CMK (cell line): ENCODE data around the gene USF3.
"Not testable (repeated sequence)": the region's sequence is repeated elsewhere in the genome, so short reads cannot be mapped to it uniquely, and the experiment has no call there.

Source experiments
- DNase-seq: peaks from one replicate; pipeline ENCODE4 v3.0.0-alpha.2; 2010; ENCODE audit warnings: low read depth

USF3 gene

GRCh38 chr3:113654851-113655250, 41.6 kb downstream of the USF3 start:
- no peak for DNase-seq

DNA sequence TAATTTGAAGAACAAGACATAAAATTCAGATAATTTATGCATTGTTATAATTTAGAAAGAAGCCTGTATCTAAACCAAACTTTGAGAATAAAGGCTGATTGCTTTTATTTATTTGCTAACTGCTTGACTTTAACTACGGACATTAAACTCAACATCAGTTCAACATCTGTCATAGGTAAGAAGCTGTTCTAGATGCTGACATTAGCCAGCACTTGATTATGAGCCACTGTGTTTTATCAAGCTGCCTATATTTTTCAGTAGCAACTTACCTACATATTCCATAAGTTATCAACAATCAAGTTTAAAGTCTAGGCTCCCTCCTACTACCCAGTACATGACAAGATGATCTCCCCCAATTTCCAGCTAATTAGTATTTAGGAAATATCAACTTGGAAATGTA, 42.1 kb downstream of the USF3 start:
- DNase-seq: no peak

DNA sequence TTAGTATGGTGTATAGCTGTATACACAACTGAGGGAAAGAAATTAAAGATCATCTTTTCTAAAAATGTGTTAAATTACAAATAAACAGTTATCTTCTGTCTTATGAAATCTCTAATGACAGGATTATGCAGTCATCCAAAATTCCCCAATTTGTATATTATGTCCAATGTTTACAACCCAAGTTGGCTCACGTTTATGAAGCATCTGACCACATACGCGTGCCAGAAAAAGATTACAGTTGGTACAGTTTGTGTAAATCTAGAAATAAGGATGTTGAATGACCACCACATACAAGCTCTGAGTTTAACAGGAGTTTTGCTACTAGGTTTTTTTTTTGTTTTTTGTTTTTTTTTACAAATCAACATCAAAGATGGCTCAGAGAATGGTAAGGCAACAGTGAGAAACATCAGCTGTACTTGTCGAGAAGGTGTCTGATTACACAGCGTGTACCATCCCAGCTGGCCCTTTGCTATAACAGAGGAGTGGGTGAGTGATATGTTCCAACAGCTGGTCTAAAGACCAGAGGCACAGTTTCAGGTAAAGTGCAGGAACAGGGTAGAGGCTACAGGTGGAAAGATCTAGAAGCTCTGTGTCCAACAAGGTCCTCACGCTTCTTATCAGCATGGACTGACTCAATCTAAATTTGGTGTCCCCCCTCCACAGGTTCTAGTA, 47.1 kb downstream of the USF3 start:
- no peak for DNase-seq

GRCh38 chr3:113648524-113648923, 47.9 kb downstream of the USF3 start:
- no peak for DNase-seq

DNA sequence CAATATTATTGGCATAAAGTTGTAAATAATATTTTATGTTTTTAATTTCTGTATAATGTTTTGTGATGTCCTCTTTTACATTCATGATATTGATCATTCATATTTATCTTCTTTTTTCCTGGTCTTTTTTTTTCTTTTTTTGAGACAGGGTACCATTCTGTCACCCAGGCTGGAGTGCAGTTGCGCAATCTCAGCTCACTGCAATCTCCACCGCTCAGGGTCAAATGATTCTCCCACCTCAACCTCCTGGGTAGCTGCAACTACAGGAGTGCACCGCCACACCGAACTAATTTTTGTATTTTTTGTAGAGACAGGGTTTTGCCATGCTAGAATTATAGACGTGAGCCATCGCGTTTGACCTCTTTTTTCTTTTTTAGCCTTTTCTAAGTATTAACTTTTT, 52.9 kb downstream of the USF3 start:
- DNase-seq: no peak

- DNase-seq: no peak
These were observed 57.5 kb downstream of the USF3 start for GRCh38 chr3:113638910-113639309.

DNA sequence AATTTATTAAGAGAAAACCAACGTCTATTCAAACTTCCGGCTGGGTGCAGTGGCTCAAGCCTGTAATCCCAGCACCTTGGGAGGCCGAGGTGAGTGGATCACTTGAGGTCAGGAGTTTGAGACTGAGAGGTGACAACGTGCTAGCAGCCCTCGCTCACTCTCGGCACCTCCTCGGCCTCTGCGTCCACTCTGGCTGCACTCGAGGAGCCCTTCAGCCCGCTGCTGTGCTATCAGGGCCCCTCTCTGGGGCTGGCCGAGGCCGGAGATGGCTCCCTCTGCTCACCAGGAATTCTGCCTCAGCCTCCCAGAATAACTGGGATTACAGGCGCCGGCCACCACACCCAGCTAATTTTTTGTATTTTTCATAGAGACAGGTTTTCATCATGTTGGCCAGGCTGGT, 58.7 kb downstream of the USF3 start:
- DNase-seq: no peak

- not testable (repeated sequence) for DNase-seq
These were observed 60.4 kb downstream of the USF3 start for GRCh38 chr3:113636034-113636433.

GRCh38 chr3:113634782-113635474, 61.5 kb downstream of the USF3 start:
- DNase-seq: no peak

GRCh38 chr3:113631573-113631972, 64.9 kb downstream of the USF3 start:
- no peak for DNase-seq

DNA sequence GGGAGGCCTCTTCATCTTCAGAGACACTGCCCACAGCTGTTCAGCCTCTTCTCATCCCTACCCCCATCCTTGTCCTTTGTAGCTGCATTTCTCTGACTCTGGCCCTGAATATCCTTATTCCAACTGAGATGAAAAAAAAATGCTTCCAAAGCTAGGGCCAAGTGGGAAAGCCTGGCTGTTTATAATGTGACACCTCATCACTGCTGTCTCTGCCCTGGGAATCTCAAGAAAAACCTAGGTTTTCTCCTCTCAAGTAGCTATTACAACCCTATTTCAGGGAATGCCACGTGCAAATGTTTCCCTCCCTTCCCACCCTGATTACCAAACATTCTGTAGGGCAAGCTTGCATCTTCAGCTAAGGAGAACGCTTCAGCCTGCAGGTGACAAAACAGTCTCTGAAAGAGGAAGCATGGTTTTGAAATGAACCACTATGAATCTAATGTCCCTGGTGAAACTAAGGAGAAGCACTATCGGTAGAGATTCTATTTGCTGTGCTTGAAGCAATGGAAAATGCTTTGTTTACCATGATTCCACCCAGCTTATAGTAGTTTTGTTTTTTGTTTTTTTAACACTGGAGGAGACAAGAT, 65.4 kb downstream of the USF3 start:
- DNase-seq: no peak

GRCh38 chr3:113629584-113630421, 66.6 kb downstream of the USF3 start:
- no peak for DNase-seq

GRCh38 chr3:113628788-113629187, 67.7 kb downstream of the USF3 start:
- DNase-seq: no peak

DNA sequence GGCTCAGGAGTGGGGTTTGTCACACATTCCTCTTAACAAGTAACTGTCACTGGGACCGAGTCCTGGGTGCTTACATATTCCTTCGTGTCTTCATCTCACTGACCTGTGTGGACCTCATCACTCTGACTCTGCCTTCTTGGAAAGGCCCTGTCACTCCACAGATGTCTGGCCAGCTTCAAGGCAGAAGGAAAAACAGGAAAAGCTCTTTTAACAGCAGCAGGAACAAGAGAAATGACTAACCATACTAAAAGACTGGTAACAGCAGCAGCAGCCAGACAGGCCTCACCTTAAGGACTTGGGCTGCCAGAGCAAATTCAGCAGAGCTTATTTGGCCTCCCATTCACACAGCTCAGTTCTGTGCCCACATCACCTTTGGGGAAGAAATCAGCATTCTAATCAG, 68.1 kb downstream of the USF3 start:
- DNase-seq: no peak

GRCh38 chr3:113626503-113627371, 69.7 kb downstream of the USF3 start:
- DNase-seq: peak; percentile 21

- no peak for DNase-seq
These were observed 70.6 kb downstream of the USF3 start for GRCh38 chr3:113625834-113626233.

GRCh38 chr3:113623811-113624210, 72.6 kb downstream of the USF3 start:
- DNase-seq: no peak

- DNase-seq: no peak
These were observed 73.1 kb downstream of the USF3 start for GRCh38 chr3:113623324-113623723.

- no peak for DNase-seq
These were observed 76.4 kb downstream of the USF3 start for GRCh38 chr3:113620091-113620490.

DNA sequence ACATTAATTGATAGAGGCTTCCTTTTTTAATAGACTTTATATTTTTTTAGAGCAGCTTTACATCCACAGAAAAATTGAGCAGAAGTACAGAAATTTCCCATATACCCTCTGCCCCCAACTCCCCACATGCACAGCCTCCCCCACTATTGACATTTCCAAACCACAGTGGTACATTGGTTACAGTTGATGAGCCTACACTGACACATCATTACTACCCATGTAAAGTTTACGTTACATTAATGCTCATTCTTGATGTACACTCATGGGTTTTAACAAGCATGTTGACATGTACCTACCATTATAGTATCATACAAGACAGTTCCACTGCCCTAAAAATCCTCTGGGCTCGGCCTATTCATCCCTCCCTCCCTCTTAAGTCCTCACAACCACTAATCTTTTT, 78.7 kb downstream of the USF3 start:
- no peak for DNase-seq

DNA sequence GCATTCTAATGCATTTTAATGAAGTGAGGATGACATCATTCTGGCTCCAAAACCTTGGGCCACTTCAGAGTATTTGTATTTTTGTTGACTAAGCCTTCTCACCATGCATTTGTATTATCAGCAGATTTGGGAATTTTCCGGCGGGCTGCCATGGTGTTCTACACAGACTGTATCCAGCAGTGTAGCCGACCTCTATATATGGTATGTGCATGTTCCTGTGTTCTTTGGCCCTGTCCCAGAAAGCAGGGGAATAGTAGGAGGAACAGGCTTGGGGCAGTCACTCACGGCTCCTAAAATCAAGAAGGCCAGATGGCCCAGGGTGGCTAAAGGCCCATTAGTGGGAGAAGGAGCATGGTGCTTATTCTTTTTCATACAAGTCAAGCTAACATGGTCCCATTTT, 80.5 kb downstream of the USF3 start:
- DNase-seq: no peak

- no peak for DNase-seq
These were observed 82.0 kb downstream of the USF3 start for GRCh38 chr3:113614402-113614801.
